H1 (cell line): ENCODE data around the gene PLK5. TPM values are rescaled to one million over a fixed set of nuclear protein-coding genes. Genes with fewer than 3 reads are reported as not detected.

Experiments used
- CTCF ChIA-PET: fragments of 300-600 bp; sonication (Branson Sonifier 250); formaldehyde crosslinking; loops from one replicate; lab custom pipeline; 2021; ENCODE audit not compliant: partially characterized antibody; lab: Charles Lee
- POLR2A ChIA-PET: fragments of 300-600 bp; sonication (Branson Sonifier 250); formaldehyde crosslinking; loops from one replicate; lab custom pipeline; 2021; ENCODE audit warnings: inconsistent platforms; ENCODE audit not compliant: partially characterized antibody; lab: Charles Lee
- DNase-seq, 2 experiments: peaks; one replicate each; pipeline versions ENCODE4 v3.0.0 to v3.0.0-alpha.2; 2010 to 2022; ENCODE audit warnings: low spot score in 2 of 2, low read depth in 1 of 2, mixed read lengths in 1 of 2
- FAIRE-seq: peaks from 2 replicates; lab custom pipeline; 2011; peaks lifted over from hg19 to GRCh38; lab: Jason Lieb, UNC
- H2AFZ ChIP-seq: 2 replicates; pipeline ENCODE4 v1.8.1; 2012; ENCODE audit warnings: low read length, inconsistent platforms
- H2AK5ac ChIP-seq: 2 replicates; pipeline ENCODE4 v1.6.1; 2013; ENCODE audit warnings: low read depth, low read length
- H2BK120ac ChIP-seq: replicated peaks from 2 replicates; pipeline ENCODE3; 2013; ENCODE audit warnings: low read depth, low read length, inconsistent platforms
- H2BK12ac ChIP-seq: 2 replicates; pipeline ENCODE4 v1.6.1; 2013; ENCODE audit warnings: low read depth, low read length
- H2BK15ac ChIP-seq: 2 replicates; pipeline ENCODE4 v1.6.1; 2013; ENCODE audit warnings: low read length
- H2BK20ac ChIP-seq: 2 replicates; pipeline ENCODE4 v1.6.1; 2013; ENCODE audit warnings: low read length
- H2BK5ac ChIP-seq: 2 replicates; pipeline ENCODE4 v1.6.1; 2013; ENCODE audit warnings: low read depth, low read length
- H3K14ac ChIP-seq: 2 replicates; pipeline ENCODE4 v1.6.1; 2013; ENCODE audit warnings: inconsistent platforms; ENCODE audit not compliant: insufficient read length
- H3K18ac ChIP-seq: 2 replicates; pipeline ENCODE4 v1.6.1; 2013; ENCODE audit warnings: low read length; ENCODE audit errors: extremely low read depth
- H3K23ac ChIP-seq: 2 replicates; pipeline ENCODE4 v1.6.1; 2013; ENCODE audit warnings: inconsistent platforms; ENCODE audit not compliant: insufficient read length
- H3K23me2 ChIP-seq: 2 replicates; pipeline ENCODE4 v1.6.1; 2013; ENCODE audit warnings: low read depth, low read length
- H3K27ac ChIP-seq: 2 replicates; pipeline ENCODE4 v1.6.1; 2011; ENCODE audit warnings: low read depth, low read length, inconsistent platforms
- H3K27me3 ChIP-seq, 4 experiments: replicated peaks in 1 of 4; 1 replicate in 1 of 4; 2 replicates in 3 of 4; pipeline versions ENCODE4 v1.6.1 to v1.8.1; 2011 to 2013; ENCODE audit warnings: low read length in 3 of 4, mild to moderate bottlenecking in 3 of 4, inconsistent platforms in 2 of 4, mixed read lengths in 2 of 4, moderate library complexity in 1 of 4; ENCODE audit not compliant: control insufficient read depth in 3 of 4, insufficient read depth in 3 of 4; ENCODE audit errors: extremely low read depth in 1 of 4
- H3K36me3 ChIP-seq, 4 experiments: 2 replicates each; pipeline versions ENCODE4 v1.6.1 to v1.8.1; 2011 to 2013; ENCODE audit warnings: mild to moderate bottlenecking in 4 of 4, low read length in 3 of 4, moderate library complexity in 2 of 4, control low read depth in 1 of 4, inconsistent platforms in 1 of 4; ENCODE audit not compliant: insufficient read depth in 4 of 4, control insufficient read depth in 2 of 4
- H3K4ac ChIP-seq: replicated peaks from 2 replicates; pipeline ENCODE3; 2013; ENCODE audit warnings: low read length, low read depth, mixed read lengths, inconsistent platforms; ENCODE audit not compliant: insufficient read length
- H3K4me1 ChIP-seq, 4 experiments: replicated peaks in 1 of 4; 1 replicate in 1 of 4; 2 replicates in 3 of 4; pipeline versions ENCODE4 v1.6.1 to v1.8.1; 2011 to 2013; ENCODE audit warnings: low read length in 3 of 4, inconsistent platforms in 2 of 4, mixed read lengths in 1 of 4; ENCODE audit not compliant: insufficient read depth in 4 of 4, control insufficient read depth in 3 of 4
- H3K4me2 ChIP-seq, 2 experiments: 2 replicates each; pipeline versions ENCODE4 v1.6.1 to v1.8.1; 2011 to 2013; ENCODE audit warnings: low read depth in 2 of 2, low read length in 2 of 2, control low read depth in 1 of 2, inconsistent platforms in 1 of 2, mild to moderate bottlenecking in 1 of 2; ENCODE audit not compliant: insufficient read depth in 1 of 2
- H3K4me3 ChIP-seq, 4 experiments: fragments of 200-600, 300-600 bp in 1 of 4; sonication (generic), shearing (Covaris generic), sonication (Bioruptor Twin) in 1 of 4; 2 replicates each; pipeline versions ENCODE4 v1.5.1 to v1.8.1; 2011 to 2016; ENCODE audit warnings: low read length in 4 of 4, low read depth in 3 of 4, control low read depth in 2 of 4, inconsistent platforms in 2 of 4, mild to moderate bottlenecking in 2 of 4, mixed read lengths in 1 of 4, moderate library complexity in 1 of 4; ENCODE audit not compliant: insufficient read depth in 2 of 4; ENCODE audit errors: extremely low read depth in 1 of 4
- H3K56ac ChIP-seq: replicated peaks from 2 replicates; pipeline ENCODE3; 2013; ENCODE audit warnings: low read depth, mild to moderate bottlenecking, mixed read lengths, low read length, inconsistent platforms; ENCODE audit not compliant: insufficient read length
- H3K79me1 ChIP-seq: 2 replicates; pipeline ENCODE4 v1.6.1; 2013; ENCODE audit warnings: low read depth, low read length, control low read depth
- H3K79me2 ChIP-seq, 2 experiments: 2 replicates each; pipeline versions ENCODE4 v1.6.1 to v1.8.1; 2012 to 2013; ENCODE audit warnings: low read length in 2 of 2, mild to moderate bottlenecking in 2 of 2, inconsistent platforms in 1 of 2; ENCODE audit not compliant: insufficient read depth in 2 of 2, control insufficient read depth in 1 of 2
- H3K9ac ChIP-seq, 4 experiments: replicated peaks in 1 of 4; 1 replicate in 1 of 4; 2 replicates in 3 of 4; pipeline versions ENCODE4 v1.6.1 to v1.8.1; 2011 to 2013; ENCODE audit warnings: low read depth in 3 of 4, low read length in 3 of 4, control low read depth in 2 of 4, mild to moderate bottlenecking in 2 of 4, moderate library complexity in 2 of 4, inconsistent platforms in 1 of 4; ENCODE audit errors: extremely low read depth in 1 of 4
- H3K9me3 ChIP-seq, 2 experiments: 2 replicates each; pipeline versions ENCODE4 v1.6.1 to v1.8.1; 2012 to 2013; ENCODE audit warnings: mild to moderate bottlenecking in 2 of 2, moderate library complexity in 2 of 2, control low read depth in 1 of 2, inconsistent platforms in 1 of 2, low read depth in 1 of 2, low read length in 1 of 2, mixed read lengths in 1 of 2; ENCODE audit not compliant: insufficient read depth in 2 of 2
- H4K20me1 ChIP-seq, 2 experiments: replicated peaks in 1 of 2; 2 replicates each; pipeline versions ENCODE3 to v1.8.1; 2011 to 2013; ENCODE audit warnings: inconsistent platforms in 2 of 2, low read length in 2 of 2, mild to moderate bottlenecking in 1 of 2; ENCODE audit not compliant: insufficient read depth in 2 of 2, control insufficient read depth in 1 of 2
- H4K5ac ChIP-seq: 2 replicates; pipeline ENCODE4 v1.6.1; 2013; ENCODE audit warnings: low read length, low read depth, mixed read lengths, inconsistent platforms; ENCODE audit not compliant: insufficient read length
- H4K8ac ChIP-seq: 2 replicates; pipeline ENCODE4 v1.8.0; 2013; ENCODE audit warnings: mild to moderate bottlenecking, moderate library complexity, low read length, inconsistent platforms; ENCODE audit not compliant: insufficient read depth; ENCODE audit errors: extremely low read depth
- H4K91ac ChIP-seq: replicated peaks from 2 replicates; pipeline ENCODE3; 2013; ENCODE audit warnings: low read length, mixed read lengths, inconsistent platforms; ENCODE audit not compliant: insufficient read length
- E2F6 ChIP-seq: IDR thresholded peaks from 2 replicates; pipeline ENCODE4 v1.6.1; 2012; ENCODE audit warnings: inconsistent platforms
- FOSL1 ChIP-seq: IDR thresholded peaks from 2 replicates; pipeline ENCODE4 v1.6.1; 2011; ENCODE audit warnings: mild to moderate bottlenecking, low read depth, low read length, moderate library complexity; ENCODE audit not compliant: insufficient read depth
- JUND ChIP-seq: IDR thresholded peaks from 2 replicates; pipeline ENCODE4 v1.6.1; 2011; ENCODE audit warnings: mild to moderate bottlenecking, improper control_type of control experiment, low read length
- POLR2AphosphoS5 ChIP-seq: IDR thresholded peaks from 2 replicates; pipeline ENCODE4 v1.6.1; 2011; ENCODE audit warnings: low read depth, low read length
- RFX5 ChIP-seq: IDR thresholded peaks from 2 replicates; pipeline ENCODE4 v1.6.1; 2011; ENCODE audit warnings: low read depth, low read length, improper control_type of control experiment, borderline replicate concordance
- SAP30 ChIP-seq: fragments of 300-600 bp; sonication (generic); IDR thresholded peaks from 2 replicates; pipeline ENCODE4 v1.7.1; 2012; ENCODE audit warnings: low read length, moderate library complexity, mild to moderate bottlenecking, inconsistent platforms; ENCODE audit not compliant: insufficient read depth, insufficient replicate concordance
- SIN3A ChIP-seq, 2 experiments: IDR thresholded peaks in 1 of 2; conservative IDR thresholded peaks in 1 of 2; 2 replicates each; pipeline ENCODE4 v1.6.1; 2011 to 2012; ENCODE audit warnings: low read length in 2 of 2, improper control_type of control experiment in 1 of 2, low read depth in 1 of 2, mild to moderate bottlenecking in 1 of 2
- SIX5 ChIP-seq: IDR thresholded peaks from 2 replicates; pipeline ENCODE4 v1.6.1; 2011; ENCODE audit warnings: mild to moderate bottlenecking, low read depth, low read length
- USF2 ChIP-seq: IDR thresholded peaks from 2 replicates; pipeline ENCODE4 v1.6.1; 2011; ENCODE audit warnings: low read length, improper control_type of control experiment
- YY1 ChIP-seq: IDR thresholded peaks from 2 replicates; pipeline ENCODE4 v1.6.1; 2011; ENCODE audit warnings: low read depth, mild to moderate bottlenecking, low read length
- WGBS, 2 experiments: shearing (Covaris generic) in 1 of 2; methylation state at CpG; one replicate each; pipeline versions ENCODE4 v1.1.6 to v1.1.7; 2013 to 2015; ENCODE audit warnings: low lambda C conversion rate in 2 of 2, mixed read lengths in 2 of 2, inconsistent platforms in 1 of 2, low coverage in 1 of 2, missing lambda C conversion rate in 1 of 2; ENCODE audit not compliant: insufficient replicate concordance in 2 of 2, insufficient coverage in 1 of 2, insufficient read length in 1 of 2; ENCODE audit errors: extremely low coverage in 1 of 2, missing lambda C conversion rate in 1 of 2; 5-methylcytosine and 5-hydroxymethylcytosine counted together
- polyA plus RNA-seq, 7 experiments: library from polyadenylated mRNA; depleted of rRNA in 3 of 7; stranded (reverse) in 5 of 7; unstranded in 2 of 7; fragments of >200 nt in 5 of 7; fragments of 200-250 nt in 2 of 7; gene quantifications; 1 replicate in 5 of 7; 2 replicates in 1 of 7; 4 replicates in 1 of 7; pipeline versions ENCODE4 v1.2.1 to v1.2.3, GENCODE V29; 2011 to 2013; ENCODE audit warnings: missing spikeins in 2 of 7, mixed read lengths in 2 of 7
- total RNA-seq: library from RNA; stranded (reverse); fragmentation: NEBNext Ultra II Directional; extraction: Animal tissue kit (Norgen Biotek cat#: 25700); gene quantifications from 2 replicates; pipeline ENCODE4 v1.2.1, GENCODE V29; 2021

Gene PLK5
- total and polyA plus RNA-seq, 2 of the 8 experiments (the other 6 are each of a cell fraction or from before 2014, with no cell fraction given) = 0.43 to 0.45 TPM

- Histone ChIP-seq H4K8ac (no peak overlapping the region), H3K14ac (no peak overlapping the region), H2BK5ac (no peak overlapping the region), H2AK5ac (no peak overlapping the region), H3K56ac (no peak overlapping the region), H3K27ac (no peak overlapping the region), H3K23ac (no peak overlapping the region), H2BK12ac (no peak overlapping the region), H2BK20ac (no peak overlapping the region), H3K4me3 (no peak overlapping the region), H3K9ac (no peak overlapping the region), H2AFZ (no peak overlapping the region), H2BK120ac (no peak overlapping the region), H3K4me1 (peaks cover 0 to 3% (median 1%) of the 10 kb centered on the region in 4 experiments; a peak in 3 of 7 replicates), H3K79me2 (no peaks in the 10 kb centered on the region), H4K91ac (no peak overlapping the region)
- WGBS, 2 experiments = 86% methylated on average over 18 of the region's 18 CpGs; no CpG with 5 or more reads in 1 of the 2 experiments
- FAIRE-seq (no peak), DNase-seq (no peak)
- POLR2A ChIA-PET = interaction anchor here (0.5 to 2.7 kb wide), 3 partner anchors 13 to 117 kb away, joined by 4 to 7 read pairs (median 4); partner anchors contain the start of gene MBD3
- TF ChIP-seq JUND (no peak), SIX5 (no peak), E2F6 (no peak), SIN3A (conservative IDR thresholded peaks at IDR 0.05 in 1 of 2, IDR thresholded peaks at IDR 0.05 in 1 of 2; ENCODE audit: low read depth in 1 of 2, low read length in 2 of 2) (no peak), FOSL1 (no peak), USF2 (no peak), SAP30 (no peak), RFX5 (no peak), POLR2AphosphoS5 (no peak), YY1 (no peak)
- TF ChIP-seq, all 59 proteins: peak for 0
- Histone ChIP-seq H3K9me3 (no peaks in the 10 kb centered on the region), H3K23me2 (peaks cover 8% of the 10 kb centered on the region; the same call in 1 of the 2 replicates), H3K4me2 (no peak overlapping the region), H4K5ac (no peak overlapping the region), H4K20me1 (peaks cover 8 to 14% of the 10 kb centered on the region in 2 experiments), H3K36me3 (no peaks in the 10 kb centered on the region; a peak in 1 of 8 replicates), H3K27me3 (peaks cover 19 to 36% (median 31%) of the 10 kb centered on the region in 4 experiments), H2BK15ac (no peak overlapping the region), H3K79me1 (no peaks in the 10 kb centered on the region), H3K18ac (no peak overlapping the region), H3K4ac (no peak overlapping the region)
- CTCF ChIA-PET = interaction anchor here (0.8 to 1.5 kb wide), 2 partner anchors 8 to 24 kb away, joined by 3 to 4 read pairs; no protein-coding TSS in a partner anchor
Measured at GRCh38 chr19:1522838-1523237, 1.0 kb upstream of the PLK5 start.
